Neural progenitor cell (in vitro differentiated cells): ENCODE results near the gene APCS.

Experiments used
- CTCF ChIP-seq: fragments of 200-600 bp; sonication (generic); IDR thresholded peaks from 2 replicates; pipeline ENCODE4 v1.5.1; 2017; ENCODE audit warnings: antibody characterized with exemption, mild to moderate bottlenecking
- EZH2 ChIP-seq: fragments of 200-600 bp; sonication (generic); IDR thresholded peaks from 2 replicates; pipeline ENCODE4 v1.6.1; 2017; ENCODE audit warnings: antibody characterized with exemption, mild to moderate bottlenecking, moderate library complexity

DNA sequence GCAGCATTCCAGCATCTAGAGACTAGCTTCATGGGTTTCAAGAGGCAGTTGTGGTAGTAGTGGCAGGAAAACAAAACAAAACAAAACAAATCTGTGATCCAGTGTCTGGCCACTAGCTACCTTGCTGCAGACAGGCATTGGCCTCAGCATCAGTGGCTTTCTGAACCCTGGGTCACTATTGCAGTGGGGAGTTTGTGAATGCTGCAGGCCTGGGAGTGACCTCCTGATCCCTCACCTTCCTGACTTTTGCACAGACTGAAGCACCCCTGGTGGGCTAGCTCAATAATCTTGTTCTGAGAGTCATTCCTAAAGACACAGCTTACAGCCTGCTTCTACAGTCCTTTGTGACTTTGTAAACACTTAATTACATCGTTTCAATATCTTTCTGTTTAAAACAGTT is 24.9 kb upstream of the APCS start:
- TF ChIP-seq CTCF (no peak), EZH2 (no peak)
